Liver (tissue), 9 donors: ENCODE data around the gene TAS2R14. TPM values are rescaled to one million over a fixed set of nuclear protein-coding genes. Genes with fewer than 3 reads are reported as not detected.

Experiments used
- DNase-seq: peaks from one replicate; pipeline ENCODE4 v3.0.0-alpha.2; 2017; ENCODE audit warnings: low spot score
- H3K27ac ChIP-seq, 2 donors: one replicate each; pipeline ENCODE4 v1.7.0; 2013; ENCODE audit warnings: inconsistent platforms in 2 of 2, low read length in 2 of 2, control low read depth in 1 of 2, low read depth in 1 of 2, mild to moderate bottlenecking in 1 of 2
- H3K27me3 ChIP-seq, 4 donors: one replicate each; pipeline versions ENCODE4 v1.6.1 to v1.7.0; 2013; ENCODE audit warnings: low read length in 3 of 4, inconsistent platforms in 1 of 4, mild to moderate bottlenecking in 1 of 4, moderate library complexity in 1 of 4; ENCODE audit not compliant: control insufficient read depth in 4 of 4, insufficient read depth in 4 of 4
- H3K36me3 ChIP-seq, 4 donors: one replicate each; pipeline versions ENCODE4 v1.6.1 to v1.7.0; 2013; ENCODE audit warnings: low read length in 3 of 4, mild to moderate bottlenecking in 3 of 4, low read depth in 1 of 4, moderate library complexity in 1 of 4; ENCODE audit not compliant: control insufficient read depth in 4 of 4, insufficient read depth in 3 of 4
- H3K4me1 ChIP-seq, 4 donors: one replicate each; pipeline versions ENCODE4 v1.6.1 to v1.7.0; 2013; ENCODE audit warnings: low read length in 3 of 4, mild to moderate bottlenecking in 3 of 4, moderate library complexity in 1 of 4; ENCODE audit not compliant: control insufficient read depth in 4 of 4, insufficient read depth in 4 of 4
- H3K4me3 ChIP-seq, 3 donors: one replicate each; pipeline versions ENCODE4 v1.6.1 to v1.7.0; 2013; ENCODE audit warnings: low read length in 3 of 3, control low read depth in 1 of 3, low read depth in 1 of 3, mild to moderate bottlenecking in 1 of 3
- H3K9ac ChIP-seq, 2 donors: one replicate each; pipeline ENCODE4 v1.7.0; 2013; ENCODE audit warnings: low read length in 2 of 2, mild to moderate bottlenecking in 2 of 2, moderate library complexity in 2 of 2, control low read depth in 1 of 2, low read depth in 1 of 2
- H3K9me3 ChIP-seq, 4 donors: one replicate each; pipeline versions ENCODE4 v1.6.1 to v1.7.0; 2013; ENCODE audit warnings: low read length in 3 of 4; ENCODE audit not compliant: control insufficient read depth in 4 of 4
- EGR1 ChIP-seq, 2 donors: IDR thresholded peaks; 2 replicates each; pipeline ENCODE4 v1.6.1; 2016 to 2018; ENCODE audit warnings: antibody characterized with exemption in 2 of 2, low read depth in 2 of 2
- GABPA ChIP-seq, 2 donors: IDR thresholded peaks in 1 of 2; conservative IDR thresholded peaks in 1 of 2; 2 replicates each; pipeline ENCODE4 v1.6.1; 2016; ENCODE audit warnings: antibody characterized with exemption in 2 of 2, mild to moderate bottlenecking in 1 of 2, moderate library complexity in 1 of 2
- HNF4G ChIP-seq: IDR thresholded peaks from 2 replicates; pipeline ENCODE4 v1.6.1; 2016; ENCODE audit warnings: antibody characterized with exemption
- RAD21 ChIP-seq, 2 donors: IDR thresholded peaks; 2 replicates each; pipeline ENCODE4 v1.6.1; 2016; ENCODE audit warnings: antibody characterized with exemption in 2 of 2, mild to moderate bottlenecking in 2 of 2
- SP1 ChIP-seq: IDR thresholded peaks from 2 replicates; pipeline ENCODE4 v1.6.1; 2018; ENCODE audit warnings: antibody characterized with exemption, mild to moderate bottlenecking
- polyA plus RNA-seq, 2 donors: library from polyadenylated mRNA; stranded (reverse) in 1 of 2; unstranded in 1 of 2; fragments of 200-250 nt in 1 of 2; fragments of >200 nt in 1 of 2; fragmentation: Nextera tagmentation in 1 of 2; extraction: Ambion mirVana in 1 of 2; gene quantifications; one replicate each; pipeline versions ENCODE4 v1.2.1 to v1.2.3, GENCODE V29; 2013 to 2015
- total RNA-seq, 2 donors: library from RNA; depleted of rRNA; stranded (reverse); fragments of >200 nt; gene quantifications; one replicate each; pipeline ENCODE4 v1.2.3, GENCODE V29; 2014
- TF ChIP-seq, protein P1 (sequence below): IDR thresholded peaks from 2 replicates; pipeline ENCODE4 v1.6.1; 2016; ENCODE audit warnings: antibody characterized with exemption, mild to moderate bottlenecking
- TF ChIP-seq, protein P2 (sequence below): IDR thresholded peaks from 2 replicates; pipeline ENCODE4 v1.6.1; 2016; ENCODE audit warnings: antibody characterized with exemption
- TF ChIP-seq, protein P3 (sequence below): fragments of 150-350 bp; IDR thresholded peaks from 2 replicates; pipeline ENCODE4 v1.5.1; 2017; ENCODE audit warnings: improper control_type of control experiment, low read depth, low read length; ENCODE audit not compliant: missing input control
- donor health status: healthy.
- donor health status: healthy.
- donor health status: healthy.
- donor health status: healthy.
- donor health status: healthy.

The TAS2R14 gene
- total and polyA plus RNA-seq, 4 donors = 0.16 to 6.9 (median 1.5) TPM

GRCh38 chr12:10957741-10958140 lies 18.7 kb upstream of the TAS2R14 start:
- Histone ChIP-seq H3K9me3 (no peaks in the 10 kb centered on the region), H3K9ac (no peak overlapping the region), H3K4me1 (no peaks in the 10 kb centered on the region), H3K4me3 (no peak overlapping the region), H3K27me3 (no peaks in the 10 kb centered on the region), H3K27ac (no peak overlapping the region), H3K36me3 (no peaks in the 10 kb centered on the region)
- DNase-seq = no peak
- TF ChIP-seq GABPA (IDR thresholded peaks at IDR 0.05 in 1 of 2, conservative IDR thresholded peaks at IDR 0.05 in 1 of 2) = no peak
- no peak for TF ChIP-seq EGR1 (IDR thresholded peaks at IDR 0.05; ENCODE audit: low read depth in 2 of 2)
- no peak for TF ChIP-seq HNF4G
- TF ChIP-seq, protein P1, sequence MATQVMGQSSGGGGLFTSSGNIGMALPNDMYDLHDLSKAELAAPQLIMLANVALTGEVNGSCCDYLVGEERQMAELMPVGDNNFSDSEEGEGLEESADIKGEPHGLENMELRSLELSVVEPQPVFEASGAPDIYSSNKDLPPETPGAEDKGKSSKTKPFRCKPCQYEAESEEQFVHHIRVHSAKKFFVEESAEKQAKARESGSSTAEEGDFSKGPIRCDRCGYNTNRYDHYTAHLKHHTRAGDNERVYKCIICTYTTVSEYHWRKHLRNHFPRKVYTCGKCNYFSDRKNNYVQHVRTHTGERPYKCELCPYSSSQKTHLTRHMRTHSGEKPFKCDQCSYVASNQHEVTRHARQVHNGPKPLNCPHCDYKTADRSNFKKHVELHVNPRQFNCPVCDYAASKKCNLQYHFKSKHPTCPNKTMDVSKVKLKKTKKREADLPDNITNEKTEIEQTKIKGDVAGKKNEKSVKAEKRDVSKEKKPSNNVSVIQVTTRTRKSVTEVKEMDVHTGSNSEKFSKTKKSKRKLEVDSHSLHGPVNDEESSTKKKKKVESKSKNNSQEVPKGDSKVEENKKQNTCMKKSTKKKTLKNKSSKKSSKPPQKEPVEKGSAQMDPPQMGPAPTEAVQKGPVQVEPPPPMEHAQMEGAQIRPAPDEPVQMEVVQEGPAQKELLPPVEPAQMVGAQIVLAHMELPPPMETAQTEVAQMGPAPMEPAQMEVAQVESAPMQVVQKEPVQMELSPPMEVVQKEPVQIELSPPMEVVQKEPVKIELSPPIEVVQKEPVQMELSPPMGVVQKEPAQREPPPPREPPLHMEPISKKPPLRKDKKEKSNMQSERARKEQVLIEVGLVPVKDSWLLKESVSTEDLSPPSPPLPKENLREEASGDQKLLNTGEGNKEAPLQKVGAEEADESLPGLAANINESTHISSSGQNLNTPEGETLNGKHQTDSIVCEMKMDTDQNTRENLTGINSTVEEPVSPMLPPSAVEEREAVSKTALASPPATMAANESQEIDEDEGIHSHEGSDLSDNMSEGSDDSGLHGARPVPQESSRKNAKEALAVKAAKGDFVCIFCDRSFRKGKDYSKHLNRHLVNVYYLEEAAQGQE = no peak
- TF ChIP-seq, protein P2, sequence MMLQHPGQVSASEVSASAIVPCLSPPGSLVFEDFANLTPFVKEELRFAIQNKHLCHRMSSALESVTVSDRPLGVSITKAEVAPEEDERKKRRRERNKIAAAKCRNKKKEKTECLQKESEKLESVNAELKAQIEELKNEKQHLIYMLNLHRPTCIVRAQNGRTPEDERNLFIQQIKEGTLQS = no peak
- TF ChIP-seq, protein P3, sequence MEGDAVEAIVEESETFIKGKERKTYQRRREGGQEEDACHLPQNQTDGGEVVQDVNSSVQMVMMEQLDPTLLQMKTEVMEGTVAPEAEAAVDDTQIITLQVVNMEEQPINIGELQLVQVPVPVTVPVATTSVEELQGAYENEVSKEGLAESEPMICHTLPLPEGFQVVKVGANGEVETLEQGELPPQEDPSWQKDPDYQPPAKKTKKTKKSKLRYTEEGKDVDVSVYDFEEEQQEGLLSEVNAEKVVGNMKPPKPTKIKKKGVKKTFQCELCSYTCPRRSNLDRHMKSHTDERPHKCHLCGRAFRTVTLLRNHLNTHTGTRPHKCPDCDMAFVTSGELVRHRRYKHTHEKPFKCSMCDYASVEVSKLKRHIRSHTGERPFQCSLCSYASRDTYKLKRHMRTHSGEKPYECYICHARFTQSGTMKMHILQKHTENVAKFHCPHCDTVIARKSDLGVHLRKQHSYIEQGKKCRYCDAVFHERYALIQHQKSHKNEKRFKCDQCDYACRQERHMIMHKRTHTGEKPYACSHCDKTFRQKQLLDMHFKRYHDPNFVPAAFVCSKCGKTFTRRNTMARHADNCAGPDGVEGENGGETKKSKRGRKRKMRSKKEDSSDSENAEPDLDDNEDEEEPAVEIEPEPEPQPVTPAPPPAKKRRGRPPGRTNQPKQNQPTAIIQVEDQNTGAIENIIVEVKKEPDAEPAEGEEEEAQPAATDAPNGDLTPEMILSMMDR = no peak

DNA sequence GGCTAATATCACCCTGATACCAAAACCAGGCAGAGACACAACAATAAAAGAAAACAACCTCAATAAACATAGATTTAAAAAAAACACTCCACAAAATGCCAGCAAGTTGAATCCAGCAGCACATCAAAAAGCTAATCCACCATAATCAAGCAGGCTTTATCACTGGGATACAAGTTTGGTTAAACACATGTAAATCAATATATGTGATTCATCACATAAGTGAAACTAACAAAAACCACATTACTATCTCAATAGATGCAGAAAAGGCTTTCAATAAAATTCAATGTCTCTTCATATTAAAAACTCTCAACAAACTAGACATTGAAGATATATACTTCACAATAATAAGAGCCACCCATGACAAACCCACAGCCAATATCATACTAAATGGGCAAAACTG lies 17.0 kb upstream of the TAS2R14 start:
- TF ChIP-seq, protein P1 = no peak
- TF ChIP-seq SP1 (no peak), RAD21 (IDR thresholded peaks at IDR 0.05) (no peak)
- no peak for DNase-seq
- no peak overlapping the region for H3K9ac ChIP-seq
- no peaks in the 10 kb centered on the region for H3K36me3 ChIP-seq
- H3K4me1 ChIP-seq = no peaks in the 10 kb centered on the region
- no peak overlapping the region for H3K4me3 ChIP-seq
- no peak overlapping the region for H3K27ac ChIP-seq
- no peaks in the 10 kb centered on the region for H3K27me3 ChIP-seq
- H3K9me3 ChIP-seq = no peaks in the 10 kb centered on the region
